ENCODE data around the gene INPP5A. TPM values are rescaled to one million over a fixed set of nuclear protein-coding genes. Genes with fewer than 3 reads are reported as not detected.
A peak's percentile ranks its signal among the peaks of the same experiment; 100 is the strongest.

Gene INPP5A
- total and polyA plus RNA-seq, 2 of the 13 experiments (the other 11 are each of a cell fraction or from before 2014, with no cell fraction given) = 17.5 to 37.9 TPM

GRCh38 chr10:132516771-132517725, 20.5 kb upstream of the INPP5A start (continued):
- TF ChIP-seq ZNF770 (CRISPR knock-in tag; IDR thresholded peaks at IDR 0.05) (peak; percentile 94), ZFYVE20 (CRISPR knock-in tag; IDR thresholded peaks at IDR 0.05; ENCODE audit: borderline replicate concordance, low read depth) (no peak), ZNF552 (CRISPR knock-in tag; IDR thresholded peaks at IDR 0.05; ENCODE audit: borderline replicate concordance) (no peak; the same call in 1 of the 2 replicates), BRCA1 (CRISPR knock-in tag; IDR thresholded peaks at IDR 0.05) (no peak), ZFP36L1 (CRISPR knock-in tag; IDR thresholded peaks at IDR 0.05) (peak; percentile 63; the same call in 1 of the 2 replicates), ZNF264 (CRISPR knock-in tag; IDR thresholded peaks at IDR 0.05) (no peak), RAD21 (CRISPR knock-in tag; IDR thresholded peaks at IDR 0.05) (peak; percentile 30; the same call in 1 of the 2 replicates), TERF1 (CRISPR knock-in tag; IDR thresholded peaks at IDR 0.05) (no peak), ZNF282 (IDR thresholded peaks at IDR 0.05; ENCODE audit: partially characterized antibody) (no peak)

Measured in HepG2 (cell line).